ENCODE measurements around the gene RHBDL3. TPM values are rescaled to one million over a fixed set of nuclear protein-coding genes. Genes with fewer than 3 reads are reported as not detected.

Gene RHBDL3
- polyA plus RNA-seq, 2 of the 4 experiments (the other 2 are of a cell fraction), result 2.0 to 6.6 TPM

DNA sequence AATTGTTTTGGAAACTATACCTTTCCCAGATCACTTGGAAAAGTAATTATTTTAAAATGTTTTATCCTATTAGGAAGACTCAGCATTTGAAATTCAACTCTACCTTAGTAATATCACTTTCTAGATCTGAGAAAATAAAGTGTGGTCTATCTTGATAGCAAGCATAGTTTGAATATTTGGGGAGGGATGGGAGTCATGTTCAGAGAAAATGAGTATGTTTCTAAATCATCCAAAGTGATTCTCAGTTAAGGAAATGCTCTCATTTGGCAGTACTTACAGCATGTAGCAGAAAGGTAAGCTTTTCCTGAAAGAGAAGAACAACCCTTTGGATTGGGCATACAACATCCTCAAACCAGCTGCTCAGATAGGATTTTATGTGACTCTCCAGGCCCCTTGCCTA lies 69.4 kb downstream of the RHBDL3 start:
- ChIA-PET CTCF (interaction anchor here (1.2 to 3.9 kb wide), 5 partner anchors 14 to 131 kb away, joined by 3 to 40 read pairs (median 4); no protein-coding TSS in a partner anchor), POLR2A (no interaction called here)
- Histone ChIP-seq H3K4me1 (no peaks in the 10 kb centered on the region), H3K4me3 (no peak overlapping the region), H3K27ac (no peak overlapping the region), H3K4me2 (no peak overlapping the region), H3K9me3 (no peaks in the 10 kb centered on the region)
- FAIRE-seq (no peak), ATAC-seq (no peak), DNase-seq (ENCODE audit: low read depth in 1 of 2, low spot score in 1 of 2) (no peak)
- TF ChIP-seq SREBF2 (IDR thresholded peaks at IDR 0.05) (no peak), CTCF (IDR thresholded peaks at IDR 0.05) (no peak), EHF (CRISPR knock-in tag; IDR thresholded peaks at IDR 0.05) (no peak), ELK1 (IDR thresholded peaks at IDR 0.05; ENCODE audit: low read depth, low read length) (no peak), NR3C1 (IDR thresholded peaks at IDR 0.05) (no peak), NPAS2 (CRISPR knock-in tag; IDR thresholded peaks at IDR 0.05; ENCODE audit: borderline replicate concordance) (no peak), RNF2 (IDR thresholded peaks at IDR 0.05; ENCODE audit: borderline replicate concordance, low read depth) (no peak), FOXS1 (CRISPR knock-in tag; IDR thresholded peaks at IDR 0.05) (no peak), BHLHE40 (IDR thresholded peaks at IDR 0.05; ENCODE audit: low read depth, low read length) (no peak), ZSCAN20 (CRISPR knock-in tag; IDR thresholded peaks at IDR 0.05) (no peak), POLR2AphosphoS2 (conservative IDR thresholded peaks at IDR 0.05; ENCODE audit: low read length) (no peak), ZNF302 (CRISPR knock-in tag; IDR thresholded peaks at IDR 0.05) (no peak), HOXB13 (CRISPR knock-in tag; IDR thresholded peaks at IDR 0.05; ENCODE audit: low read depth) (no peak), MAFK (IDR thresholded peaks at IDR 0.05; ENCODE audit: partially characterized antibody) (no peak), JUN (IDR thresholded peaks at IDR 0.05) (no peak), CBX2 (IDR thresholded peaks at IDR 0.05; ENCODE audit: borderline replicate concordance, low read depth) (no peak), EHMT2 (IDR thresholded peaks at IDR 0.05; ENCODE audit: low read depth) (no peak), HEYL (CRISPR knock-in tag; IDR thresholded peaks at IDR 0.05) (no peak), PHF8 (IDR thresholded peaks at IDR 0.05; ENCODE audit: borderline replicate concordance, low read depth) (no peak)

- FAIRE-seq (peak; percentile 13), DNase-seq (ENCODE audit: low read depth in 1 of 2, low spot score in 1 of 2) (no peak), ATAC-seq (peak; percentile 34 to 39; a peak in 3 of 6 replicates)
- peaks cover 1% of the 10 kb centered on the region; the same call in 1 of the 3 replicates for H3K4me1 ChIP-seq
- H3K27ac ChIP-seq, result no peak overlapping the region
- POLR2A ChIA-PET, result no interaction called here
- no peak overlapping the region for H3K4me2 ChIP-seq
- CTCF ChIA-PET, result interaction anchor here (1.2 to 3.9 kb wide), 4 partner anchors 10 to 83 kb away, joined by 3 to 40 read pairs (median 5); no protein-coding TSS in a partner anchor
- no peak overlapping the region for H3K4me3 ChIP-seq
- 75% methylated on average over 4 of the region's 4 CpGs for WGBS (ENCODE audit: missing lambda C conversion rate)
- TF ChIP-seq RNF2 (IDR thresholded peaks at IDR 0.05; ENCODE audit: borderline replicate concordance, low read depth), result no peak
- TF ChIP-seq HOXB13 (CRISPR knock-in tag; IDR thresholded peaks at IDR 0.05; ENCODE audit: low read depth), result no peak
- TF ChIP-seq CBX2 (IDR thresholded peaks at IDR 0.05; ENCODE audit: borderline replicate concordance, low read depth), result no peak
- TF ChIP-seq CBX8 (IDR thresholded peaks at IDR 0.05), result no peak
- no peak for TF ChIP-seq FOSL2 (IDR thresholded peaks at IDR 0.05)
- no peak for TF ChIP-seq FOSL2 (CRISPR knock-in tag; IDR thresholded peaks at IDR 0.05)
- no peak for TF ChIP-seq FOSB (CRISPR knock-in tag; IDR thresholded peaks at IDR 0.05)
- no peak for TF ChIP-seq HOXA7 (CRISPR knock-in tag; IDR thresholded peaks at IDR 0.05)
- TF ChIP-seq KDM1A (IDR thresholded peaks at IDR 0.05; ENCODE audit: low read depth), result no peak
- TF ChIP-seq, protein P1, sequence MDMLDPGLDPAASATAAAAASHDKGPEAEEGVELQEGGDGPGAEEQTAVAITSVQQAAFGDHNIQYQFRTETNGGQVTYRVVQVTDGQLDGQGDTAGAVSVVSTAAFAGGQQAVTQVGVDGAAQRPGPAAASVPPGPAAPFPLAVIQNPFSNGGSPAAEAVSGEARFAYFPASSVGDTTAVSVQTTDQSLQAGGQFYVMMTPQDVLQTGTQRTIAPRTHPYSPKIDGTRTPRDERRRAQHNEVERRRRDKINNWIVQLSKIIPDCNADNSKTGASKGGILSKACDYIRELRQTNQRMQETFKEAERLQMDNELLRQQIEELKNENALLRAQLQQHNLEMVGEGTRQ (IDR thresholded peaks at IDR 0.05), result no peak
- TF ChIP-seq TP53 (CRISPR knock-in tag; IDR thresholded peaks at IDR 0.05), result no peak
- TF ChIP-seq EHF (CRISPR knock-in tag; IDR thresholded peaks at IDR 0.05), result no peak
- no peak for TF ChIP-seq RFX5 (IDR thresholded peaks at IDR 0.05)
- TF ChIP-seq HOXB5 (CRISPR knock-in tag; IDR thresholded peaks at IDR 0.05), result no peak
- TF ChIP-seq RCOR1 (IDR thresholded peaks at IDR 0.05; ENCODE audit: low read depth, low read length), result no peak
- TF ChIP-seq MYC (IDR thresholded peaks at IDR 0.05; ENCODE audit: borderline replicate concordance, low read length), result no peak
- TF ChIP-seq, protein P2, sequence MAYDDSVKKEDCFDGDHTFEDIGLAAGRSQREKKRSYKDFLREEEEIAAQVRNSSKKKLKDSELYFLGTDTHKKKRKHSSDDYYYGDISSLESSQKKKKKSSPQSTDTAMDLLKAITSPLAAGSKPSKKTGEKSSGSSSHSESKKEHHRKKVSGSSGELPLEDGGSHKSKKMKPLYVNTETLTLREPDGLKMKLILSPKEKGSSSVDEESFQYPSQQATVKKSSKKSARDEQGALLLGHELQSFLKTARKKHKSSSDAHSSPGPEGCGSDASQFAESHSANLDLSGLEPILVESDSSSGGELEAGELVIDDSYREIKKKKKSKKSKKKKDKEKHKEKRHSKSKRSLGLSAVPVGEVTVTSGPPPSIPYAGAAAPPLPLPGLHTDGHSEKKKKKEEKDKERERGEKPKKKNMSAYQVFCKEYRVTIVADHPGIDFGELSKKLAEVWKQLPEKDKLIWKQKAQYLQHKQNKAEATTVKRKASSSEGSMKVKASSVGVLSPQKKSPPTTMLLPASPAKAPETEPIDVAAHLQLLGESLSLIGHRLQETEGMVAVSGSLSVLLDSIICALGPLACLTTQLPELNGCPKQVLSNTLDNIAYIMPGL (CRISPR knock-in tag; IDR thresholded peaks at IDR 0.05; ENCODE audit: borderline replicate concordance), result no peak
- no peaks in the 10 kb centered on the region for H3K9me3 ChIP-seq
Measured at GRCh38 chr17:32335687-32336086, 70.1 kb downstream of the RHBDL3 start.

Data from A549 (cell line).